ENCODE results near the gene TTC31. TPM values are rescaled to one million over a fixed set of nuclear protein-coding genes. Genes with fewer than 3 reads are reported as not detected.
A peak's percentile ranks its signal among the peaks of the same experiment; 100 is the strongest.
"Not testable (repeated sequence)": the region's sequence is repeated elsewhere in the genome, so short reads cannot be mapped to it uniquely, and the experiment has no call there.

TTC31 gene
- total RNA-seq, 1 donor from 2014 or later, result 16.8 TPM

DNA sequence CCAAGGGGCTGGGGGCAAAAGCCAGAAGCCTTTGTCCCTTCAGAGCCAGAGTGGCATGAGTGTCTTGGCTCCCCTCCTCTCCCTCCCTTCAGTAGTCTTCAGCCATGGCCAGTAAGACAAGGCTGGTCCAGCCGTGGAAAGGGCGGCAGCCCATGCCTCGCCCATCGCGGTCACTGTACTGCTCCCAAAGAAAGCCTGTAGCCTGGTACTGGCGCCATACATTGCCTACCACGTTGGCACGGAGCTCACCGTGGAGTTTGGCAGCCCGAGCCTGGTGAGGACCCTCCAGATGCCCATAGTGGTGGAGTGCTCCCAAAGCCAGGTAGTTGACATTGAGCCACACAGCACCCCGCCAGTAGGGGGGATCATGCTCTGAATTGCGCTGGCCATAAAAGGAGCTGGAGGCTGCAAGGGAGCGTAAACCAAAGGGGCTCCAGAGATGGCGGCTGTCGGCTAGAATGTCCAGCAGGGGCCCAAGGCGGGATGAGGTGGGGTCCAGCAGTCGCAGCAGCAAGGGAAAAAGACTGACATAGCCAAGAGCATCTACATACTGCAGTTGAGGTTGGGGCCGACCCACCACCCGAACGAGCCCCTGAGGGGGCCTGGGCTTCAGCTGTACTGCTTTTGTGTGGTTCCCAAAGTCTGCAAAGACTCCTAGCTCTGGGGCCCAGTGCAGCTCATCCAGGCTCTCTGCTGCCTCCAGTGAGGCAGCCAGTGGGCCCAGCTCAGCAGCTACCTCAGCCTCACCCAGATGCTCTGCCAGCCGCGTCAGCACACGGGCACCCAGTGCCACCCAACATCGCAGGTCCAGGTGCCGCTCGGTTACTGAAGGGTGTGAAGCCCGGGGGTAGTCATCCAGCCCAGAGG lies 21.5 kb upstream of the TTC31 start:
- Mint-ChIP-seq H3K4me1 (ENCODE audit: unreplicated experiment) (peaks cover 30% of the 10 kb centered on the region), H3K4me3 (ENCODE audit: unreplicated experiment) (no peak overlapping the region), H3K27ac (ENCODE audit: unreplicated experiment) (no peak overlapping the region), H3K9me3 (ENCODE audit: unreplicated experiment) (no peaks in the 10 kb centered on the region), H3K36me3 (ENCODE audit: low read depth, unreplicated experiment) (peaks cover 9% of the 10 kb centered on the region), H3K27me3 (ENCODE audit: unreplicated experiment) (peaks cover 18% of the 10 kb centered on the region)
- peak; percentile 35 for DNase-seq (ENCODE audit: low spot score)
- TF ChIP-seq, protein P1, sequence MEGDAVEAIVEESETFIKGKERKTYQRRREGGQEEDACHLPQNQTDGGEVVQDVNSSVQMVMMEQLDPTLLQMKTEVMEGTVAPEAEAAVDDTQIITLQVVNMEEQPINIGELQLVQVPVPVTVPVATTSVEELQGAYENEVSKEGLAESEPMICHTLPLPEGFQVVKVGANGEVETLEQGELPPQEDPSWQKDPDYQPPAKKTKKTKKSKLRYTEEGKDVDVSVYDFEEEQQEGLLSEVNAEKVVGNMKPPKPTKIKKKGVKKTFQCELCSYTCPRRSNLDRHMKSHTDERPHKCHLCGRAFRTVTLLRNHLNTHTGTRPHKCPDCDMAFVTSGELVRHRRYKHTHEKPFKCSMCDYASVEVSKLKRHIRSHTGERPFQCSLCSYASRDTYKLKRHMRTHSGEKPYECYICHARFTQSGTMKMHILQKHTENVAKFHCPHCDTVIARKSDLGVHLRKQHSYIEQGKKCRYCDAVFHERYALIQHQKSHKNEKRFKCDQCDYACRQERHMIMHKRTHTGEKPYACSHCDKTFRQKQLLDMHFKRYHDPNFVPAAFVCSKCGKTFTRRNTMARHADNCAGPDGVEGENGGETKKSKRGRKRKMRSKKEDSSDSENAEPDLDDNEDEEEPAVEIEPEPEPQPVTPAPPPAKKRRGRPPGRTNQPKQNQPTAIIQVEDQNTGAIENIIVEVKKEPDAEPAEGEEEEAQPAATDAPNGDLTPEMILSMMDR (IDR thresholded peaks at IDR 0.05; ENCODE audit: unreplicated experiment), result no peak

DNA sequence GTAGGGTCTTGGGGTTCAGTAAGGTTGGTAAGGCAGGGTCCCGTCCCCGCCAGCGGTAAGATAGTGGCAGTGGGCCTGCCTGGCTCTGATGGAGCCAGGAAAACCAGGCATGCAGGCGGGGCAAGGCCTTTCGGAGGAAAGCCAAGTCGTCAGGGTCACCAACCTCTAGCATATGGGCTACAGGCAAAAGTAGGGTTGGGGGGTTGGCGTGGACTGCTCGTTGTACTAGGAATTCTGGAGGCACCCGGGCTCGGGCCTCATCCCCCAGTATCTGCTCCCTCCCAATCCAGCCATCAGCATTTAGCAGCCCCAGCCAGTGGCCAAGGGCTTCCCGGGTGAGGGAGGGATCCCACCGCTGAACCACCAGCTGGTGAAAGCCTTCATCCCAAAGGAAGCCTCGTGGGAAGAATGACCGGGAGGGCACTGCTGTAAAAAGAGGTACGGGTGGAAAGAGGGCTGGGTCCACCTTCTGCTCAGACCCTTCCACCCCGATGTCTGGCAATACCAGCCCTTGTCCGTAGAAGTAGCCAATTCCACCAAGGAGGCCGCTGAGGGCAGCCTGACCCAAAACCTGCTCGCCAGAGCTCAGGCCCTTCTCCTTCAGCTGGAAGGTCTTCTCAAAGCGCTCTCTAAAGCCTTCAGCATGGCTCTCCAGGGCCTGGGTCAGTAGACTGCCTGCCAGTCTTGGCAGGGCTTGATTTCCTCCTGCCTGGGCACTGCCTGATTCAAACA lies 20.7 kb upstream of the TTC31 start:
- Mint-ChIP-seq H3K4me3 (ENCODE audit: unreplicated experiment) (no peak overlapping the region), H3K27ac (ENCODE audit: unreplicated experiment) (no peak overlapping the region), H3K27me3 (ENCODE audit: unreplicated experiment) (peaks cover 18% of the 10 kb centered on the region), H3K9me3 (ENCODE audit: unreplicated experiment) (no peaks in the 10 kb centered on the region), H3K36me3 (ENCODE audit: low read depth, unreplicated experiment) (peaks cover 9% of the 10 kb centered on the region), H3K4me1 (ENCODE audit: unreplicated experiment) (peaks cover 27% of the 10 kb centered on the region)
- DNase-seq (ENCODE audit: low spot score), result no peak
- TF ChIP-seq, protein P1 (IDR thresholded peaks at IDR 0.05; ENCODE audit: unreplicated experiment), result no peak

DNA sequence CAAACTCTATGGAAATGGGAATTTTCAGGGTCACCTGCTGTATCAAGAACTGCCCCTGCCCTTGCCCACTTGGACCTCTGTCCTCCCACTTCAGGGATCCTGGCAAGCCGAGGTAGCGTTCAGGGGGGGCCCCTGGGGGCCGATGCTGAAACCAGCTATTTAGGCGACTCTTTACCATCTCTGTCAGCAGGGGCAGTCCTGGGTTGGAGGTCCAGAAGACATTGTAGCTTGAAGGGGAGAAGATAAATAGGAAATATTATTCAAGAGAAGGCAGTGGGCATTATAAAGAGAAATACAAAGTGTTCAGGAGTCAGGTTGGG lies 20.1 kb upstream of the TTC31 start:
- TF ChIP-seq, protein P1 (IDR thresholded peaks at IDR 0.05; ENCODE audit: unreplicated experiment), result no peak
- Mint-ChIP-seq H3K36me3 (ENCODE audit: low read depth, unreplicated experiment) (peaks cover 9% of the 10 kb centered on the region), H3K4me3 (ENCODE audit: unreplicated experiment) (no peak overlapping the region), H3K9me3 (ENCODE audit: unreplicated experiment) (no peaks in the 10 kb centered on the region), H3K27me3 (ENCODE audit: unreplicated experiment) (peaks cover 18% of the 10 kb centered on the region), H3K27ac (ENCODE audit: unreplicated experiment) (no peak overlapping the region), H3K4me1 (ENCODE audit: unreplicated experiment) (peaks cover 27% of the 10 kb centered on the region)
- DNase-seq (ENCODE audit: low spot score), result no peak

DNA sequence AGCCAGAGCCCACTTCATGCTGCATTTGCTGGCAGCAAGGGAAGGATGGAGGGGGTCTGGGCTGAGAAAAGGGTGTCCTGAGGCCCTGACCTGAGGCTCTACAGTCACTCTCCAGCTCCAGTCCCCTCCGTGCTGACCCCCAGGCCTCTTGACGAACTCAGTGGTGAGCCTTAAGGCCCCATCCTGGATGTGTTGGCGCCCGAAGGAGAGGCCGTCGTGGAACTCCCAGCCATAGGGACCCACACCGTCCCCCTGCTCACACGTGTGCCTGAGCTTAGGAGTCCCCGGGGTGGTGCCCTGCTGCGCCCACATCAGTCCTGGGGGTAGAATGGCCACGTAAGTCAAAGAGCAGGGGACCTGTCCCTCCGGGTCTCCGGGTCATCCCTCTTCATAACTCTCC lies 18.5 kb upstream of the TTC31 start:
- TF ChIP-seq, protein P1 (IDR thresholded peaks at IDR 0.05; ENCODE audit: unreplicated experiment), result no peak
- DNase-seq (ENCODE audit: low spot score), result no peak
- Mint-ChIP-seq H3K27ac (ENCODE audit: unreplicated experiment) (no peak overlapping the region), H3K36me3 (ENCODE audit: low read depth, unreplicated experiment) (peaks cover 9% of the 10 kb centered on the region), H3K27me3 (ENCODE audit: unreplicated experiment) (peaks cover 14% of the 10 kb centered on the region), H3K4me1 (ENCODE audit: unreplicated experiment) (peaks cover 15% of the 10 kb centered on the region), H3K4me3 (ENCODE audit: unreplicated experiment) (peak overlapping the region; percentile 90), H3K9me3 (ENCODE audit: unreplicated experiment) (no peaks in the 10 kb centered on the region)

DNA sequence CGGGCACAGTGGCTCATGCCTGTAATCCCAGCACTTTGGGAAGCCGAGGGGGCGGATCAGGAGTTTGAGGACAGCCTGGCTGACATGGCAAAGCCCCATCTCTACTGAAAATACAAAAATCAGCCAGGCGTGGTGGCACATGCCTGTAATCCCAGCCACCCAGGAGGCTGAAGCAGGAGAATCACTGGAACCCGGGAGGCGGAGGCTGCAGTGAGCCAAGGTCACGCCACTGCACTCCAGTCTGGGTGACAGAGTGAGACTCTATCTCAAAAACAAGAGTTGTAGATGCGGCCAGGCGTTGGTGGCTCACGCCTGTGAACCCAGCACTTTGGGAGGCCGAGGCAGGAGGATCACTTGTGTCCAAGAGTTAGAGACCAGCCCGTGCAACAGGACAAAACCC lies 12.1 kb upstream of the TTC31 start:
- Mint-ChIP-seq H3K4me1 (ENCODE audit: unreplicated experiment) (peaks cover 10% of the 10 kb centered on the region), H3K4me3 (ENCODE audit: unreplicated experiment) (peak overlapping the region; percentile 66), H3K36me3 (ENCODE audit: low read depth, unreplicated experiment) (peaks cover 17% of the 10 kb centered on the region)
- DNase-seq (ENCODE audit: low spot score); H3K27me3 Mint-ChIP-seq (ENCODE audit: unreplicated experiment); H3K9me3 Mint-ChIP-seq (ENCODE audit: unreplicated experiment); H3K27ac Mint-ChIP-seq (ENCODE audit: unreplicated experiment): not testable (repeated sequence)

Measured in endothelial cell (in vitro differentiated cells).